OCI-LY1 (cell line): ENCODE results near the gene COL23A1.

Experiments used
- CTCF ChIP-seq: fragments of 200-600 bp; sonication (generic), shearing (Covaris generic); IDR thresholded peaks from 2 replicates; pipeline ENCODE4 v1.5.1; 2017; ENCODE audit warnings: mild to moderate bottlenecking, antibody characterized with exemption, low read length, moderate library complexity, mixed read lengths
- EZH2 ChIP-seq: fragments of 200-600 bp; sonication (generic), shearing (Covaris generic); IDR thresholded peaks from 2 replicates; pipeline ENCODE4 v1.8.0; 2017; ENCODE audit warnings: borderline replicate concordance, mixed run types, mild to moderate bottlenecking, antibody characterized with exemption, low read length, moderate library complexity, mixed read lengths

- TF ChIP-seq CTCF (no peak), EZH2 (no peak)
These were observed 17.0 kb downstream of the COL23A1 start for GRCh38 chr5:178573216-178573615.
